K562 (cell line): ENCODE results near the gene CAPZB. TPM values are rescaled to one million over a fixed set of nuclear protein-coding genes. Genes with fewer than 3 reads are reported as not detected.
A peak's percentile ranks its signal among the peaks of the same experiment; 100 is the strongest.

Source experiments
- ATAC-seq: fragments of 200-7000 bp; cut with Tn5 transposase; 3 replicates; pipeline ENCODE4 v1.9.1; 2020; ENCODE audit warnings: moderate library complexity
- BruUV-seq: library from RNA; stranded (reverse); fragments of 400-500 nt; replicated peaks from 2 replicates; lab custom pipeline; 2021; lab: Mats Ljungman, UMichigan
- CTCF ChIA-PET: fragments of 300-600 bp; formaldehyde crosslinking; extraction: SDS; loops from one replicate; lab custom pipeline; 2021; ENCODE audit warnings: low intra/inter-chr PET ratio; lab: Yijun Ruan, JAX
- POLR2A ChIA-PET: fragments of 300-600, 350-650 bp; sonication (Branson Sonifier 250); formaldehyde crosslinking; extraction: SDS; loops from one replicate; lab custom pipeline; 2021; ENCODE audit warnings: antibody characterized with exemption, inconsistent platforms; lab: Yijun Ruan, JAX
- DNase-seq, 4 experiments: peaks; one replicate each; pipeline versions ENCODE4 v3.0.0 to v3.0.0-alpha.2; 2011 to 2018; ENCODE audit warnings: low spot score in 3 of 4, mixed read lengths in 3 of 4; ENCODE audit errors: extremely low read depth in 1 of 4
- FAIRE-seq: peaks from 2 replicates; lab custom pipeline; 2011; peaks lifted over from hg19 to GRCh38; lab: Jason Lieb, UNC
- H2AFZ ChIP-seq: 2 replicates; pipeline ENCODE4 v1.6.0; 2011; ENCODE audit warnings: low read depth, low read length, control low read depth, inconsistent platforms
- H3K27ac ChIP-seq: fragments of 200-600 bp; 3 replicates; pipeline ENCODE4 v1.8.0; 2011; ENCODE audit warnings: low read depth, mild to moderate bottlenecking, control low read depth, inconsistent platforms, low read length, moderate library complexity, mixed read lengths; ENCODE audit errors: extremely low read depth
- H3K27me3 ChIP-seq, 2 experiments: fragments of 300-600 bp in 1 of 2; 2 replicates in 1 of 2; 3 replicates in 1 of 2; pipeline versions ENCODE4 v1.6.0 to v1.8.0; 2011; ENCODE audit warnings: inconsistent platforms in 2 of 2, low read length in 2 of 2, mild to moderate bottlenecking in 1 of 2, mixed read lengths in 1 of 2, moderate library complexity in 1 of 2; ENCODE audit not compliant: control insufficient read depth in 2 of 2, insufficient read depth in 2 of 2
- H3K36me3 ChIP-seq: fragments of 300-600 bp; 3 replicates; pipeline ENCODE4 v1.8.0; 2011; ENCODE audit warnings: mild to moderate bottlenecking, low read length, inconsistent platforms; ENCODE audit not compliant: control insufficient read depth, insufficient read depth
- H3K4me1 ChIP-seq, 2 experiments: fragments of 200-600 bp in 1 of 2; replicated peaks in 1 of 2; 2 replicates in 1 of 2; 3 replicates in 1 of 2; pipeline versions ENCODE4 v1.5.1 to v1.8.0; 2011; ENCODE audit warnings: inconsistent platforms in 2 of 2, low read length in 2 of 2, mild to moderate bottlenecking in 1 of 2, mixed read lengths in 1 of 2, moderate library complexity in 1 of 2; ENCODE audit not compliant: control insufficient read depth in 2 of 2, insufficient read depth in 2 of 2
- H3K4me2 ChIP-seq: 2 replicates; pipeline ENCODE4 v1.6.1; 2011; ENCODE audit warnings: low read length, control low read depth, inconsistent platforms, mixed read lengths; ENCODE audit not compliant: insufficient read depth
- H3K4me3 ChIP-seq: fragments of 200-600 bp; sonication (generic), shearing (Covaris generic); 2 replicates; pipeline ENCODE4 v1.5.1; 2016; ENCODE audit warnings: control low read depth, inconsistent platforms
- H3K79me2 ChIP-seq: fragments of 200-600 bp; 3 replicates; pipeline ENCODE4 v1.8.0; 2011; ENCODE audit warnings: low read length, inconsistent platforms; ENCODE audit not compliant: control insufficient read depth, insufficient read depth
- H3K9ac ChIP-seq, 2 experiments: 2 replicates each; pipeline versions ENCODE4 v1.6.0 to v1.6.1; 2011; ENCODE audit warnings: low read depth in 2 of 2, low read length in 2 of 2, control low read depth in 1 of 2, inconsistent platforms in 1 of 2, mild to moderate bottlenecking in 1 of 2, mixed read lengths in 1 of 2; ENCODE audit not compliant: insufficient read depth in 1 of 2
- H3K9me1 ChIP-seq: one replicate; pipeline ENCODE4 v1.6.0; 2011; ENCODE audit warnings: inconsistent platforms, mild to moderate bottlenecking, low read length, moderate library complexity; ENCODE audit not compliant: control insufficient read depth, insufficient read depth
- H3K9me3 ChIP-seq: replicated peaks from 2 replicates; pipeline ENCODE4 v1.5.1; 2011; ENCODE audit warnings: low read depth, low read length, inconsistent platforms; ENCODE audit not compliant: control insufficient read depth, insufficient read depth
- H4K20me1 ChIP-seq: replicated peaks from 2 replicates; pipeline ENCODE4 v1.6.1; 2011; ENCODE audit warnings: low read length, inconsistent platforms, mixed read lengths; ENCODE audit not compliant: control insufficient read depth, insufficient read depth
- CHD1 ChIP-seq: fragments of 200-600 bp; sonication (generic); IDR thresholded peaks from one replicate; pipeline ENCODE4 v1.6.1; 2012; ENCODE audit warnings: mild to moderate bottlenecking, moderate library complexity, low read length, inconsistent platforms
- FOS ChIP-seq: IDR thresholded peaks from 3 replicates; pipeline ENCODE4 v1.6.1; 2011; ENCODE audit not compliant: insufficient read length; ENCODE audit errors: extremely low read depth
- NR3C1 ChIP-seq: sonication (generic); formaldehyde crosslinking; IDR thresholded peaks from 2 replicates; pipeline ENCODE4 v1.8.1; 2022; ENCODE audit warnings: missing genetic modification reagents
- POLR2AphosphoS5 ChIP-seq: IDR thresholded peaks from 2 replicates; pipeline ENCODE4 v1.6.1; 2011; ENCODE audit warnings: mild to moderate bottlenecking, low read depth, low read length, moderate library complexity; ENCODE audit not compliant: control insufficient read depth, insufficient read depth
- PTTG1 ChIP-seq: fragments of 450-650 bp; IDR thresholded peaks from 2 replicates; pipeline ENCODE4 v1.6.1; 2016; ENCODE audit warnings: low read depth, mild to moderate bottlenecking, missing genetic modification characterization, missing compliant biosample characterization
- STAG1 ChIP-seq: sonication (generic); formaldehyde crosslinking; IDR thresholded peaks from 2 replicates; pipeline ENCODE4 v1.5.0; 2020; ENCODE audit warnings: missing genetic modification reagents, borderline replicate concordance
- TRIM24 ChIP-seq, 2 experiments: fragments of 450-650 bp; IDR thresholded peaks; 2 replicates each; pipeline ENCODE4 v1.6.1; 2016
- ZBTB7A ChIP-seq: IDR thresholded peaks from 2 replicates; pipeline ENCODE4 v1.6.1; 2011; ENCODE audit warnings: low read depth, mild to moderate bottlenecking, low read length, moderate library complexity, borderline replicate concordance; ENCODE audit not compliant: control insufficient read depth
- ZNF354B ChIP-seq: fragments of 250-450 bp; sonication (Bioruptor Pico); IDR thresholded peaks from 2 replicates; pipeline ENCODE4 v1.4.0; 2020
- WGBS: fragments of 100-300 bp; shearing (Covaris generic); methylation state at CpG from one replicate; pipeline ENCODE4 v1.1.6; 2016; ENCODE audit warnings: low coverage, mixed read lengths; ENCODE audit not compliant: insufficient coverage; ENCODE audit errors: missing lambda C conversion rate; 5-methylcytosine and 5-hydroxymethylcytosine counted together
- in situ Hi-C: fragments of 300-500 bp; cut with MboI; formaldehyde crosslinking; loops from 4 replicates; pipeline ENCODE4 v1.15.0; 2018; ENCODE audit warnings: inconsistent platforms, mixed read lengths
- intact Hi-C: fragments of 100-400 bp; cut with micrococcal nuclease; formaldehyde crosslinking; loops from 2 replicates; pipeline ENCODE4 v1.14.2; 2022
- polyA plus RNA-seq, 8 experiments: library from polyadenylated mRNA; depleted of rRNA in 4 of 8; stranded (reverse) in 5 of 8; unstranded in 3 of 8; fragments of >200 nt; fragmentation: Nextera tagmentation in 2 of 8; fragmentation: Illumina TruSeq in 1 of 8; extraction: Ambion mirVana in 2 of 8; extraction: Trizol in 1 of 8; gene quantifications; 2 replicates each; pipeline versions ENCODE4 v1.2.1 to v1.2.3, GENCODE V29; 2011 to 2014; ENCODE audit warnings: inconsistent platforms in 1 of 8, missing spikeins in 1 of 8
- total RNA-seq, 7 experiments: library from RNA; depleted of rRNA in 6 of 7; stranded (reverse); fragments of >200 nt in 6 of 7; fragmentation: Illumina TruSeq in 2 of 7; extraction: Trizol in 2 of 7; gene quantifications; 2 replicates each; pipeline versions ENCODE4 v1.2.1 to v1.2.3, GENCODE V29; 2011 to 2021; ENCODE audit warnings: low replicate concordance in 1 of 7
- TF ChIP-seq, protein P1 (sequence below): fragments of 250-450 bp; sonication (Bioruptor Pico); IDR thresholded peaks from 2 replicates; pipeline ENCODE4 v1.4.0; 2020; ENCODE audit warnings: mild to moderate bottlenecking
- TF ChIP-seq, protein P2 (sequence below): fragments of 250-450 bp; sonication (Bioruptor Pico); IDR thresholded peaks from 2 replicates; pipeline ENCODE4 v1.4.0; 2020
- TF ChIP-seq, protein P3 (sequence below): sonication (generic); formaldehyde crosslinking; IDR thresholded peaks from 2 replicates; pipeline ENCODE4 v1.8.0; 2022; ENCODE audit warnings: mild to moderate bottlenecking, low read depth, missing genetic modification reagents

CAPZB gene
- total and polyA plus RNA-seq, 9 of the 15 experiments (the other 6 are each of a cell fraction or from before 2014, with no cell fraction given), result 57.6 to 297 (median 125) TPM

DNA sequence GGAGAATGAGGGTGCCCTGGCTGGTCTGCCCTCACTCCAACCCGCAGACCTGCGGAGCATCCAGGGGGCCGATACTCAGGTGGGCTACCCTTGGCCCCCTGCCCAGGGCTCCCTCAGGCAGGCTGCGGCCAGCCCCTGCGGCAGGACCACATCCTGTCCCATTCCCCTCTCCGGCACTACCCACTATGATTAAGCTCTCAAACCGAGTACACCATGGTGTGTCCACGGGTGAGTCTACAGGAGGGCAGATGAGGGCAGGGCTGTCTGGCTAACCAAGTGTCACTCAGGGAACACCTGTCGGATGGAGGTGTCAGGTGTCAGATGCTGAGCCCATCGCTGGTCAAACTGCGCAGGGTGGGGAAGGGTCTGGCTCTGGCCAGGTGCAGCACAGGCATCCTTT lies 126.0 kb downstream of the CAPZB start:
- Histone ChIP-seq H3K27ac (no peak overlapping the region), H3K4me2 (no peak overlapping the region), H3K4me1 (peaks cover 0 to 4% of the 10 kb centered on the region in 2 experiments; a peak in 1 of 5 replicates), H2AFZ (no peak overlapping the region), H3K9me3 (no peaks in the 10 kb centered on the region), H3K79me2 (no peaks in the 10 kb centered on the region), H3K36me3 (peaks cover 28% of the 10 kb centered on the region; the same call in 2 of the 3 replicates), H3K27me3 (no peaks in the 10 kb centered on the region), H3K9me1 (peaks cover 6% of the 10 kb centered on the region), H3K4me3 (no peak overlapping the region), H4K20me1 (peaks cover 9% of the 10 kb centered on the region; the same call in 1 of the 2 replicates), H3K9ac (0 out of 4 replicates have a peak overlapping the region, but pooled peaks of 1 of the 2 experiments have one; percentile 37)
- ATAC-seq, result no peak
- WGBS, result 77% methylated on average over 11 of the region's 11 CpGs
- CTCF ChIA-PET, result no interaction called here
- FAIRE-seq, result no peak
- no peak for DNase-seq
- no TSS peak for BruUV-seq
- intact Hi-C loops (no loop called here), in situ Hi-C loops (no loop called here)
- POLR2A ChIA-PET, result interaction anchor here (1.2 kb wide), 1 partner anchor 13 kb away, joined by 4 read pairs; no protein-coding TSS in a partner anchor
- TF ChIP-seq POLR2AphosphoS5 (no peak), FOS (no peak), PTTG1 (tag) (no peak), ZBTB7A (no peak), STAG1 (CRISPR knock-in tag) (no peak), TRIM24 (IDR thresholded peaks at IDR 0.05) (no peak), CHD1 (no peak), ZNF354B (CRISPR knock-in tag) (no peak), NR3C1 (CRISPR knock-in tag) (no peak)
- TF ChIP-seq, protein P1, sequence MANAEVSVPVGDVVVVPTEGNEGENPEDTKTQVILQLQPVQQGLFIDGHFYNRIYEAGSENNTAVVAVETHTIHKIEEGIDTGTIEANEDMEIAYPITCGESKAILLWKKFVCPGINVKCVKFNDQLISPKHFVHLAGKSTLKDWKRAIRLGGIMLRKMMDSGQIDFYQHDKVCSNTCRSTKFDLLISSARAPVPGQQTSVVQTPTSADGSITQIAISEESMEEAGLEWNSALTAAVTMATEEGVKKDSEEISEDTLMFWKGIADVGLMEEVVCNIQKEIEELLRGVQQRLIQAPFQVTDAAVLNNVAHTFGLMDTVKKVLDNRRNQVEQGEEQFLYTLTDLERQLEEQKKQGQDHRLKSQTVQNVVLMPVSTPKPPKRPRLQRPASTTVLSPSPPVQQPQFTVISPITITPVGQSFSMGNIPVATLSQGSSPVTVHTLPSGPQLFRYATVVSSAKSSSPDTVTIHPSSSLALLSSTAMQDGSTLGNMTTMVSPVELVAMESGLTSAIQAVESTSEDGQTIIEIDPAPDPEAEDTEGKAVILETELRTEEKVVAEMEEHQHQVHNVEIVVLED (CRISPR knock-in tag), result no peak
- TF ChIP-seq, protein P2, sequence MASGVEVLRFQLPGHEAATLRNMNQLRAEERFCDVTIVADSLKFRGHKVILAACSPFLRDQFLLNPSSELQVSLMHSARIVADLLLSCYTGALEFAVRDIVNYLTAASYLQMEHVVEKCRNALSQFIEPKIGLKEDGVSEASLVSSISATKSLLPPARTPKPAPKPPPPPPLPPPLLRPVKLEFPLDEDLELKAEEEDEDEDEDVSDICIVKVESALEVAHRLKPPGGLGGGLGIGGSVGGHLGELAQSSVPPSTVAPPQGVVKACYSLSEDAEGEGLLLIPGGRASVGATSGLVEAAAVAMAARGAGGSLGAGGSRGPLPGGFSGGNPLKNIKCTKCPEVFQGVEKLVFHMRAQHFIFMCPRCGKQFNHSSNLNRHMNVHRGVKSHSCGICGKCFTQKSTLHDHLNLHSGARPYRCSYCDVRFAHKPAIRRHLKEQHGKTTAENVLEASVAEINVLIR (CRISPR knock-in tag), result no peak
- TF ChIP-seq, protein P3, sequence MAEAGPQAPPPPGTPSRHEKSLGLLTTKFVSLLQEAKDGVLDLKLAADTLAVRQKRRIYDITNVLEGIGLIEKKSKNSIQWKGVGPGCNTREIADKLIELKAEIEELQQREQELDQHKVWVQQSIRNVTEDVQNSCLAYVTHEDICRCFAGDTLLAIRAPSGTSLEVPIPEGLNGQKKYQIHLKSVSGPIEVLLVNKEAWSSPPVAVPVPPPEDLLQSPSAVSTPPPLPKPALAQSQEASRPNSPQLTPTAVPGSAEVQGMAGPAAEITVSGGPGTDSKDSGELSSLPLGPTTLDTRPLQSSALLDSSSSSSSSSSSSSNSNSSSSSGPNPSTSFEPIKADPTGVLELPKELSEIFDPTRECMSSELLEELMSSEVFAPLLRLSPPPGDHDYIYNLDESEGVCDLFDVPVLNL (CRISPR knock-in tag), result no peak
